Measurements from ENCODE around the gene SRD5A2.

SRD5A2 gene

DNA sequence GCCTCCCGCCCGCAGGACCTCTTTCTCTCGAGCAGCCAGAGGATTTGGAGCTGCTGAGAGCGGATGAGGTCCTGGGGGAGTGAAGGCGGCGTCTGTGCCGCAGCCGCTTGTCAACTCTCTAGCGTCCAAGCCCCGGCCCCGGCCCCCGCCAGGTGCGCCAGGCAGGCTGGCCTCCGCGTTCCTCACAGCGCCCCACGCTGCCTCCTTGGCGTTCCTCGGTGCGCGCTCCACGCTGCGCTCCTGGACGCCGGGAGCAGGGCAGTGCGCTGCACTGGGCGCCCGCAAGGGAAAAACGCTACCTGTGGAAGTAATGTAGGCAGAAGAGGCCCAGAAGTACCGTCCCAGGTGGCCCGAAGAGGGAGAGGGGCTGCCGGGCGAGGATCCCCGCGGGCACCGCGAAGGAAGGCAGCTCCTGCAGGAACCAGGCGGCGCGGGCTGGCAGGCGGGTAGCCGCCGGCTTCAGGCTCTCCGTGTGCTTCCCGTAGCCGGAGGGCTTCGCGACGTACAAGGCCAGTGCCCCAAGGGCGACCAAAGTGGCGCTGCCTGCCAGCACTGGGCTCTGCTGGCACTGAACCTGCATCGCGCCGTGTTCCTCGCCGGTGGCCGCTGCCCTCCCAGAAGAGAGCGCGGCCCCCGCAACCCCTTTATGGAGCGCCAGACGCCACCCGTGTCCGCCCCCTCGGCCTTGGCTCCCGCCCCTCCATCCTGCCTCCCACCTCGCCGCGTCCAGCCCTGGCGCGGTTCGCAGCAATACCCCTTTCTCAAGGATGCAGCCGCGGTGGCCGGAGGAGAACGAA is at the start of gene SRD5A2:
Gene SRD5A2, minus strand, starts transcription at position 618 of the 797 bp plus-strand sequence. Its CDS starts 38 bp downstream, at position 580.
- DNase-seq = no peak

- DNase-seq = no peak
These were observed 25.8 kb upstream of the SRD5A2 start for GRCh38 chr2:31606509-31606908.

DNA sequence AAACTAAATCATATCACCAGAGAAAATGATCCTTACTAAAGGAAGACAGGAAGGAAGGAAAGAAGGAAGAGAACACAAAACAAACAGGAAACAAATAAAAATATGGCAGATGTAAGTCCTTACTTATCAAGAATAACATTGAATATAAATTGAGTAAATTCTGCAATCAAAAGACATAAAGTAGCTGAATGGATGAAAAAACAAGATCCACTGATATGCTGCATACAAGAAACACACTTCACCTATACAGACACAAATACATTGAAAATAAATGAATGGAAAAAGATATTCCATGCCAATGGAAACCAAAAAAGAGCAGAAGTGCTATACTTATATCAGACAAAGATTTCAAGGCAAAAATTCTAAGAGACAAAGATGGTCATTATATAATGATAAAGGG is 18.0 kb upstream of the SRD5A2 start:
- DNase-seq = no peak

DNA sequence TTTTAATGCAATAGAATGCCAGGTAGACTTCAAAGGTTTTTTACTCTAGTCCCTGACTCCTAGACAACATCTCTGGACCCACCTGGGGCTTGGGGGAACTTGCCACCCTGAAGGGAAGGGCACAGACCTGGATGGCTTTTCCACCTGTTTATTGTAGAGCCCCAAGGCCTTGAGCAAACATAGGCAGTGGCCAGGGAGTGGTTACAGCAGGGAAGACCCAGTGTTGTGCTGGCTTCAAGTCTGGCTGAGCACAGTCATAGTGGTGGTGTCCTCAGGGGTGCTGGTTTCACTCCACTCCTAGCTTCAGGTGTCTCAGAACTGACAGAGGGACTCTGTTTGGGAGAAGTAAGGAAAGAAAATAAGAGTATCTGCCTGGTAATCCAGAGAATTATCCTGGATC is 5.5 kb upstream of the SRD5A2 start:
- DNase-seq = no peak

DNA sequence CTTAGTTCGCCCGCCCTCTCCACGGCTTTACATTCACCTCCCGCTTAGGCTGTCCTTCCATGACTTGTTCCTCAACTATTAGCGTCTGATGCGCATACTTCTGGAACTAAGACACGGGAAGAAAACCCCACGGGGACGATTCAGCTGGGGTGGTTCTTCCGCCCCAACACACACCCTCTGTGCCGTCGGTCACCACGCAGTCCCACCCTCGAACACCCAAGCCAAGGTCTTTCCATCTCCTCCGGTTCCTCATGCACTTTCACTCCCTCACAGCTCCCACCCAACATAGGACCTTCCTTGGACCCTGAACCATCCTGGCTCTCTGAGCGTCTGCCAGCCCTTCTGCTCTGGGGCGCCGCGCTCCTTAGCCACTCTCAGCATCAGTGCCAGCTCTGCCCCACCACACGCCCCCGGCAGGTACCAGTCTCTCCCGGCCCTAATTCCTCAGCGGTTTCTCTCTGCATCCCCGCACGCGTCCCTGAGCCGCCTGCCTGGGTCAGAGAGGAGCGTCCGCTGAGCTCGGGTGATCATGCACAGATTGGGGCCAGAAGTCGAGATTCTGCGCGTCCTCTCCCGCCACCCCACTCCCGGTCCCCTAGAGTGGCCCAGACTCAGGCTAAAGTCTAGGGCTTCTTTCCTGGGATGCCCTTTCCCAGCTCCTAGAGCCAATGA is 522 bp upstream of the SRD5A2 start:
- DNase-seq = no peak

DNA sequence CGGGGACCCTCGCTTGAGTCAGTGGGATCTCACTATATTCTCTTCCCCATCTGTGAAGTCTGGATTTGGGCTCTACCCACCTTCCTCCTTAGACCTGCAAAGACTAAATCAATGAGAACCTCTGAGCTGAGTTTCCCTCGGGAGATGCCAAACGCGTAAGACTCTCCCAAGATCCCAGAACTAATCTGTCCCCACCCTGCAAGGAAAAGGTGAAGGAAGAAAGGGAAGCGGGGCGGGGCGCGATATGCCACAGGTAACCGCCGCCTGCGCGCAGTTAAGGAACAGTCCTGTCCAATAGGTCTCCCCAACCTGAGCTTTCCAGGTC is 780 bp downstream of the SRD5A2 start:
- no peak for DNase-seq

DNA sequence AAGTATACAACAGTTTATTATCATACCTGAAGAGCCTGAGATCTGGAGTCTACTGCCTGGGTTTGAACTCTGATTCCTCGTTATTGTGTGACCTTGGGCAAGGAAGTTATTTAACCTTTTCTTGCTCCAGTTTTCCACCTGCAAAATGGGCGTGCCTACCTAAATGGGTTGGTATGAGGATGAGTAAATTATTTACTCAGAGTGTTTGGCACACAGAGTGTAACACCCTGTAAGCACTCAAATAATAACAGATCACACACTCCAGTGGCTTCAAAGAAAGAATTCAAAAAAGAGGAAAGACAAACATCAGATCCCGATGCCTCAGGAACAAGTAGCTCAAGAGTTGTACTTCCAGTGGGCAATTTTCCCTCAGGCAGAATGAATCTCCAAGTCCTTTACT is 2.4 kb downstream of the SRD5A2 start:
- DNase-seq = no peak

DNA sequence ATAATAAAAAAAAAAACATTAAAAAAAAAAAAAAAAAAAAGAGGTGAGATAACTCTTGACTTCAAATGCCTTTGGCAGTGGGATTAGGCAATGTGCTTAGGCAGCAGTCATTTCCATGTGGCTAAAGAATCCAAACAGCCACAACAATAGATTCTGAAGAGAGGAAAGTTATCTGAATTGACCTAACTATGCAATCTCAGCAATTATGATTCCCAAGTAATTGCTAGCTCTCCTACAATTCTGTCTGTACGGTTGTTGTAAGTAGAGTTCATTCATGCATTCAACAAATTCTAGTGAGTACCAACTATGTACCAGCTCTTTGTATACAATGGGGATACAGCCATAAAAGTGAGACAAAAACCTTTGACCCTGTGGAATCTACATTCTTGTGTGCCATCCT is 3.6 kb downstream of the SRD5A2 start:
- no peak for DNase-seq

- DNase-seq = no peak
These were observed 12.0 kb downstream of the SRD5A2 start for GRCh38 chr2:31568585-31569201.

- no peak for DNase-seq
These were observed 13.1 kb downstream of the SRD5A2 start for GRCh38 chr2:31567679-31568078.

GRCh38 chr2:31563273-31563839 is 17.4 kb downstream of the SRD5A2 start:
- no peak for DNase-seq

DNA sequence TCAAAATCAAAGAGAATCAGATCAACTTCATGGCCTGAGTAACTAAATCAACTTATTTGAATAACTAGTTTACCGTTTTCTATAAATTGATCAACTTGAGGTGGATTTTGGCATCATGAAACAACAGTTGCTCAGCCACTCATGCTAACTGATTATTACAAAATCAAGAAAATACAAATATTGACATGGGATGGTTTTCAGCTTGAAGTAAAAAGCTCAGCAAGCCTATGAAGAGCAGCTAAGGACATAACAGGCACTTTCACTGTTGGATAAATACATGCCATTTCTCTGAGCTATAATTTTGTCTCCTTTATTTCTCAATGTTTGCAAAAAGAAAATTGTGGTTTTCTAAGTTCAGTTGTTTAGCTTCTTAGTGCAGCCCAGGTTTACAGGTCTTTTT is 18.9 kb downstream of the SRD5A2 start:
- no peak for DNase-seq

- DNase-seq = no peak
These were observed 22.1 kb downstream of the SRD5A2 start for GRCh38 chr2:31558401-31559295.

DNA sequence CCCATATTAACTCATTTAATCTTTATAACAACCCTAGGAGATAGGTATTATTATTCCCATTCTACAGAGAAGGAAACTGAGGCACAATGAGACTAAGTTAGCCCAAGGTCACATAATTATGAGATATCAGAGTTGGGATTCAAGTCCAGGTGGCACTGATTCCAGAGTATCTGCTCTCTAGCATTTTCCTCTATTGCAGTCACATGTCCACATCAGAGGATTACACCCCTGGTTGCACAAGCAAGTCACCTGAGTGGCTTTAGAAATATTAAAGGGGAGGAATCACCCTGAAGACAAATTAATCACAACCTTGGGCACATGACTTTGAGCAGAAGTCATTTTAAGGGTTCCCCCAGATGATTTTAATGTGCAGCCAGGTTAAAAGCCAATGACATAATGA is 23.8 kb downstream of the SRD5A2 start:
- DNase-seq = no peak

- DNase-seq = no peak
These were observed 24.6 kb downstream of the SRD5A2 start for GRCh38 chr2:31555967-31556706.

- no peak for DNase-seq
These were observed 27.4 kb downstream of the SRD5A2 start for GRCh38 chr2:31553362-31553761.

GRCh38 chr2:31547485-31547884 is 33.3 kb downstream of the SRD5A2 start:
- no peak for DNase-seq

GRCh38 chr2:31541853-31542252 is 38.9 kb downstream of the SRD5A2 start:
- DNase-seq = no peak

DNA sequence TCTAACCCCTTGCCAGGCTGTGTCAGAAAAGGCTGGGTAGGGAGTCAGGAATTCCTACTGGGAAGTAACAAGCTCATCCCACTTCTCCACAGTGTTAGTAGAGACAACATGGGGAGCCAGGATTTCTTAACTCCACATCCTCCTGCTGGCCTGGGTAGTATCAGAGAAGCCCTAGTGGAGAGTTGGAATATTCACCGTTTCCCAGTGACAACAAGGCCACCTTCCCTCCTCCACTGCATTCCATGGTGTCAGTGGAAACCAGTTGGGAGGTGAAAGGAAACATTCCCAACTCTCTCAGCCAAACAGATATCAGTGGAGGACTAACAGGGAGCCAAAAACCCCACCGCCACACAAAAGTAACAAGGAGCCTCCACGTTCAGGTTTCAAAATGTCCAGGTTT is 41.2 kb downstream of the SRD5A2 start:
- no peak for DNase-seq

DNA sequence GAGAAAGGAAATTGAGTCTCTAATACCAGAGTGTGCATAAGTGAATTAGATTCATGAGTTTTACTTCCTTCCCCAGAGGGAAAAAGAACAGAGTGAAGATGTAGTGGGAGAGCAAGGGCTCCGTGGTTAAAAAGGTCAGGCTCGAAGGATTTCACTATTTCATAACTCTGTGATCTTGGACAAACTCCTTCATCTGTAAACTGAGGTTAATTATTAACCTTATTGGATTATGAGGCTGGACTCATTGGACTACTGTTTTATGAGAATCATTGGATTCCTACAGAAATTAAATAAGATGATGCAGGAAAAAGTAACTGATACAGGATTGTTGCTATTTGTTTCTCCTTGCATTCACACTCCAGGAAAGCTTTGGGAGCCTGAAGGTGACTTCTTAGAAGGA is 45.0 kb downstream of the SRD5A2 start:
- no peak for DNase-seq

GRCh38 chr2:31534636-31535035 is 46.1 kb downstream of the SRD5A2 start:
- no peak for DNase-seq

DNA sequence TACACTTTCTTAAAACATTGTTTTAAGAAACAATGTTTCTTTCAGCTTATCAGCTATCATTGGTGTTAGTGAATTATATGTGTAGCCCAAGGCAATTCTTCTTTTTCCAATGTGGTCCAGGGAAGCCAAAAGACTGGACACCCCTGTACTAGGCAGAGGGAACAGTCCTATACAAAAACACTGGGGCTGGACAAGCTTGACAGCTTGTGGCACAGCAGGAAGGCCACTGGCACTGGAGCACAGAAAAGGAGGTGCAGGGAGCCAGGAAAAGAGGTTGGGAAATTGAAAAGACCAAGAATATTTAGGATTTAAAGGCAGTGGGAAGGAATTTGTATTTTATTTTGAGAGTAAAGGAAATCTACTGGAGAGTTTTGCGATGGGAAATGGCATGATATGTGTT is 47.7 kb downstream of the SRD5A2 start:
- DNase-seq = no peak
